NCI-H1048 (cell line): ENCODE measurements around the gene ARHGEF4.

Source experiments
- DNase-seq: peaks from one replicate; lab custom pipeline; 2025; lab: John Stamatoyannopoulos, UW

Gene ARHGEF4

GRCh38 chr2:130834931-130835765 lies 1.6 kb upstream of the ARHGEF4 start:
- no peak for DNase-seq

GRCh38 chr2:130835766-130836015 lies 1.0 kb upstream of the ARHGEF4 start:
- no peak for DNase-seq

GRCh38 chr2:130837175-130837810 lies 579 bp downstream of the ARHGEF4 start:
- no peak for DNase-seq

GRCh38 chr2:130837811-130838565 lies 1.3 kb downstream of the ARHGEF4 start:
- no peak for DNase-seq

GRCh38 chr2:130839011-130839780 lies 2.5 kb downstream of the ARHGEF4 start:
- no peak for DNase-seq

DNA sequence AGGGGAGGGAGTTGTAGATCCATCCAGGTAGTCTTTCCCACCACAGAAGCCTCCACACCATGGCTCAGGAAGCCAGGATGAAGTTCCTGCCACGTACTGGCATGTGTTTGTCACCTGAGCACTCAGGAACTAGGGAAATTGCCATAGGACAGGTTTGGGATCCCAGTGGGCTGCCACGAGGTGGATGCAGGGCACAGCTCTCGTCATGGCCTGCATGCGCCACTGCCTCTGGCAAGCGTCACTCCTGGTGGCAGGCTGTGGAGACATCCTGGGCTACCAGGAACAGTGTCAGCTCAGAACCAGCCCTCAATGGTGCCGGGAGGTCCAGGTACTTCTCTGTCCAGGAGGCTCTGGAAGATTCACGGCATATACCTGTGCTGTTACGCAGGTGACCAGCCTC lies 3.8 kb downstream of the ARHGEF4 start:
- no peak for DNase-seq

DNA sequence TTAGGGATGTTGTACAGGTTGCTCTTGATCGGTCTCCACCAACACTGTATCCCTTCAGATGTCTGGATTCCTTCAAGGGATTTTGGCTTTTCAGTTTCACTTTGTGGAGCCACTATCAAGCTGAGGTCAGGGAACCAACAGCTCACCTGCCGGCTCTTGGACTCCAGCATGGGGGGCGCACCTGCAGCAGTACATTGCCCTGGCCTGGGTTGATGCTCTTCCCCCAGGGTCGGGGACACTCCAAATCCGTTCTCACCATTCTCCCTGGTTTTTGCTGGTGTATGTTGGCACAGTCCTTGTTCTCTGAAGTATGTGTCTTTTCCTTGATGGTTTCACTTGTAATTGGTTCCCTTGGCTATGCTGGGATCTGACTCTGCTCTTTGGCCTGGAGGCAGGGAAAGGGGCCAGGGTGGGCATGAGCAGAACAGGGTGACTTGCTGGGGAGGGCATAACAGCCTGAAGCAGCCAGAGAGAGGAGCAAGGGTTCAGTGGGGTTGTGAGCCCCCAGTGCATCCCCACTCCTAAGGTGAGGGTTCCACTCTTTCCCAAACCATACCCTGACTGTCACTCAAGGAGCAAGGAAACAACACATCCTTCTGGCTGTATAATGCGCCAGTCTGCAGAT lies 5.1 kb downstream of the ARHGEF4 start:
- DNase-seq = no peak

DNA sequence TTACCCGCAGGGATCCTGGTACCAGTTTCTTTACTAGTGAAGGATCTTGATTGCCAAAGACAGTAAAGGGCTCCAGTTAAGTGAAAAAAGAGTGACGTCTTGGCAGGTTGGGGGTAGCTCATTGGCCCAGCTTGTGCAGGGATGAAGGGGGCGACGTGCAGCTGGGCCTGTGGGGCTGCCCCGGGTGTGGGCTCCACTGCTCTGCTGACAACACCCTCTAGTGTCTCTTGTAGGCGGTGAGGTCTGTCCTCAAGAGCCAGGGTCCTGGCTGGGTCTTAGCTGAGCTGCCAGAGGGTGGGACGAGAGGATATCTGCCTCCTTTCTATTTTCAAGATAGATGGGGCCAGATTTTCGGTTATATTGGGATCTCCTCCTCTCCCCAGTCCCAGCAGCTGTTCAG lies 6.1 kb downstream of the ARHGEF4 start:
- DNase-seq = no peak

DNA sequence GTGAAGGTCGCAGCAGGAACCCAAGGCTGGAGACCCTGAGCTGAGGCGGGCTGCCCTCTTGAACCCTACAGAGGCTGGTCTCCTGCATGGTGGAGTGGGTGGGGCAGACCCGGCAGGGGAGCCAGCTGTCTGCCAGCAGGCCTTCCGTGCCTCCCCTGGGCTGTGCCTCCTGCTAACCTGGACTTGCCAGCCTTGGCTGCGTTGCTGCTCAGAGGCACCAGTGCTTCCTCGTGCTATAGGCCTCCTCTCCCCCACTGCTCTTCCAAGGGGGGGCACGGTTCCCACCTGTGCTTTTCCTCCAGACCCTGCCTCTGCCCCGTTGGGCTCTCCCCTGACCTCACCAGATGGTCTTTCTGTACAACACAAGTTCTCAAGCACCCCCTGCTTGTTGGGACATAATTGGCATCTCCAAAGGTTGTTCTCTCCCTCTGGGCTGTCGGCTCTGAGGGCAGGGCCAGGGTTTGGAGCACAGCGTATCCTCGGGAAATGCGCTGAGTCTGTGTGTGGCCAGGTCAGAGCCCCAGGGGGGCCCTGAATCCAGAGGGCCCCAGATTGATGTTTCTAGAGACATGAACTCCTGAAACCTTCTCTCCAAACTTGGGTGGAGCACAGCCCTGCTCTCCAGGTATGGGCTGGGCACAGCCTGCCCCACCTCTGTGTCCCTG lies 6.7 kb downstream of the ARHGEF4 start:
- DNase-seq = no peak

DNA sequence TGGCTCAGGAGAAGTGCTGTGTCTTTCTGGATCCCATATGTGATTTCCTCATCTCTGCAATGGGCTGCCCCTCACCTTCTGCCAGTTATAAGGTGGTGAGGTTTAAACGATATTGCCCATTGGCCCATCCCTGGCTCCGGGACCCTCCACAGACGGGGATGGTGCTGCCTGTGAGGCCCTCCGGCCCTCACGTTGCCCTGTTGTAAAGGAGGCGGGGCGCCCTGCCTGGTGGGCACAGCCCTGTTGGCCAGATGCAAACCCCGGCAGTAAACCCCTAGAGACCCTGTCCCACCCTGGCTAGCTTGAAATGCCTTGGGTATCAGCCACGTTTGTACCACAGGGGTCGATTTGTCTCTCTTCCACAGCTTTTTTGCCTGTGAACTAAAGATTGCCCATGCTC lies 7.4 kb downstream of the ARHGEF4 start:
- no peak for DNase-seq

DNA sequence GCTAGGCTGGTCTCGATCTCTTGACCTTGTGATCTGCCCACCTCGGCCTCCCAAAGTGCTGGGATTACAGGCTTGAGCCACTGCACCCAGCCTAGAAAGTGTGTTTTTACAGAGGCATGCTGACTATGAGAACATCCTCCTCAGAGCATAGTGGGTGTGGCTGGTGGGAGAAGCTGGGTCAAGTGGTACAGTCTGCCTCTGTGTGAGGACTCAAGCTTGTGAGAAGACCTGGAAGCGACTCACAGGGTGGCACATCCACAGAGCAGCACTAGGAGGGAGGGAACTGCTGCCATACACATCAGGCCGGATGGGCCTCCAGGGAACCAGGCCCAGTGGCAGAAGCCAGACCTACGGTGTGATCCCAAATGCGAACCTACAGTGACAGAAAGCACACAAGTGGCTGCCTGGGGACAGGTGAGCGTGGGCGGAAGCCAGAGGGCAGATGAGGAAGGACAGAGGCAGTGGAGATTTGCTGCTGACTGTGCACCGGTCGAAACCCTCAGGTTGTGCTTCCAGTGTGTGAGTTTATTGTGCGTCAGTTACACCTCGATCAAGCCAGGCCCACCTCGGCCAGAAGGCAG lies 8.9 kb downstream of the ARHGEF4 start:
- no peak for DNase-seq

- no peak for DNase-seq
These were observed 9.5 kb downstream of the ARHGEF4 start for GRCh38 chr2:130846233-130846632.

- DNase-seq = no peak
These were observed 10.1 kb downstream of the ARHGEF4 start for GRCh38 chr2:130846686-130847375.

DNA sequence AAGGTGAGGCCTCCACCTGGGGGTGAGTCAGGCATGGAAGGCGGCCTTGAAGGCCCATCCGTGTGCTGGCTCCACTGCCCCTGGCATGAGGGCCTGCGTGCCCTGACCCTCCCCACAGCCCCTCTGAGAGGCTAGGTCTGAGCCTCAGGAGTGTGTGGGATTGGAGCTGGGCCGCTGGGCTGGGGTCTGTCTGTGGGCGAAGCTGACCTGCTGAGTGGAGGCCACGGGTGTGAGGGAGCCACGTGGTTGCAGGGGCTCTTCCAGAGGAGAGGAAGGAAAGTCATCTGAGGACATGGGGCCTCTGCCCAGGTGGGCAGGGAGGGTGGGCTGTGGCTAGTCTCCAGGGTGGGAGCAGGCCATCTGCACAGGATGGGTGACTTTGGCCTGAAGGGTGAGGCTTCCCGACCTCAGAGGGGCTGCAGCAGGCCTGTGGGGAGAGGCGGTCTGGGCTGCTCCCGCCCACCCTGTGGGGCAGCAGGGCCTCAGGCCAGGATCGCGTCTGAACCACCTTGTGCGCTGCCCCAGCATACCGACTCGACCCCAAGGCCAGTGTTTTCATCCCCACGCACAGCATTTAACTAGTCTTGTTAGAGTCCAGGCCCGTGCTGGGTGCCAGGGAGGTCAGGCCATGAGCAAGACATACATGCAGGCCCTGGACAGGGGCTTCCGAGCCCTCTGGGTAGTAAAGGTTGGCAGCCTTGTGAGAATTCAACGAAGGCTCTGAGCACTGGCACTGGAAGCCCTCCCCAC lies 11.2 kb downstream of the ARHGEF4 start:
- DNase-seq = no peak

- no peak for DNase-seq
These were observed 12.0 kb downstream of the ARHGEF4 start for GRCh38 chr2:130848526-130849210.

DNA sequence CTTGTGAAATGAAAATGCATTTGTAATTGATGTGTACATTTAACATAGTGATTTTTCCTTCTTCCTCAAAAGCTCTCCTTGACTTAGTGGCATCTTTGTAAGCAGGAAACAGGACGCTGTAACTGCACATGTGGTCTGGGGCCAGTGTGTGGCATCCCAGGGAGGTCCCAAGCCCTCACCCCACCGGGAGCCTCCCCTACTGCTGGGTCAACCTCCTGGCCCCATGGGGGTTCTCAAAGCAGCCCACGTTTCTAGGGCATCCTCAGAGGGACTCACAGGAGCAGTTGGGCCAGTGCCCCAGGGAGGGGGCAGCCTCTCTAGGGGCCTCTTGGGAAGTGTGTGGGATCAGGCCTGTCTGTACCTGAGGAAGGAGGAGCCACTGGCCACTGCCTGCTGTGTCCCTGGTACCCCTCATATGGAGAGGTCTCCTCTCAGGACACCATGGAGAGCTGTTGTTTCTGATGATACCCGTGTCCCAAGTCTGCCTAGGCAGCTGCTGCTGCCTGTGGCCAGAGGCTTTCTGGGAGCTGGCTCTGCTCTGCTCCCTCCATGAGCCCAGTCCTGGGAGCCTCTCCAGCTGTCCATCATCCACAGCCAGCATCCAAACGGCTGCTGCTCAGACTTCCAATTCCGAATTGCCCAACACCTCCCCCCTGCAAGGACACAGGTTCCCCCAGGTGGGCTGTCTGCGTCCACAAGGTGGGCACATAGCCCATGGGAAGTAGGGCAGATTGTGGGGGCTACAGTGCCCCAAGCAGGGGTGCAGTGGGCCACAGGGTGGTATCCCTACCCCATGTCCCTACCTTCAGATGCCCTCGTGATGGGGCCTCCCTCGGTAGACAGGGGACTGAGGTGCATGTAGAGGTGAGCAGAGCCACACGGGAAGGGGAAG lies 13.4 kb downstream of the ARHGEF4 start:
- DNase-seq = no peak

DNA sequence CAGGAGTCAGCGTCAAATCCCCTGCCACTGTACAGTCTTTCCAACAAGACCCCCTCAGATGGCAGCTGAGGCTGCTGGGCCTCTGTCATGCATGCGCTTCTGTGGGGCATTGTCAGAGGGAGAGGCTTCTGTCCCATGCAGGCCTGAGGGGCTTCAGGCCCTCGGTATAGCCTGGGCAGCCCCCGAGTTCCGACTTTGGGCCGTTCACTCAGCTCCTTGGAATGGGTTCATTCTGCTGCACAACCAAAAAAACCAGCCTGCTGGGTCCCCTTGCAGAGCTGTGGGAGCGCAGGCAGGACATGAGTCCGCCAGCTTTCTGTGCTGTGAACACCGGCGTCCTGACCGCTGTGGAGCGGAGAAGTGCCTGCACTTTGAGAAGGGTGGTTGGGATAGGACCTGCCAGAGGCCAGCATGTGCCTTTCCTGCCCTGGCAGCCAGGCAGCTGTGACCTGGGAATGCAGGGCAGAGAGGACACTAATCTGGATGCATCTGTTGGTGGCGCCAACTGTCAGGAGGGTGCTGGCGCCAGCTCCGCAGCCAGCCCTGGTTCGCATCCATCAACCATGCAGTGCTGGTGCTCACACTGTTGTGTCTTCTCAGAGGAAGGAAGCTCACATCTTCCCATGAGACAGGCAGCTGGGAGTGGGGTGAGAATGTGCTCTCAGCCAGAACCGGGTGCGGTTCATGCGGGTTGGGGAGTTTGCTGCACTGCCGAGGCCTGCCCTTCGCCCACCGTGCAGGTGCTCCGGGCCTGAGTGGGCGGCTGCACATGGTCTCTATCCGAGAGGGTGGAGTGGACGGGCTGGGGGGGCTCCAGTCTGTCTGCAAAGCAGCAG lies 14.3 kb downstream of the ARHGEF4 start:
- DNase-seq = no peak
